Ascending aorta (tissue), 2 donors: ENCODE data around the gene UBAC2. TPM values are rescaled to one million over a fixed set of nuclear protein-coding genes. Genes with fewer than 3 reads are reported as not detected.
A peak's percentile ranks its signal among the peaks of the same experiment; 100 is the strongest.
"Not testable (repeated sequence)": the region's sequence is repeated elsewhere in the genome, so short reads cannot be mapped to it uniquely, and the experiment has no call there.

Experiments
- DNase-seq, 2 donors: peaks; one replicate each; pipeline ENCODE4 v3.0.0-alpha.2; 2019; ENCODE audit warnings: low spot score in 2 of 2
- H3K27ac ChIP-seq, 2 donors: fragments of 200-600 bp; sonication (generic); one replicate each; pipeline ENCODE4 v1.5.1; 2016 to 2017; ENCODE audit warnings: mild to moderate bottlenecking in 1 of 2
- H3K27me3 ChIP-seq: fragments of 200-600 bp; sonication (generic); one replicate; pipeline ENCODE4 v1.5.1; 2017
- H3K36me3 ChIP-seq, 2 donors: fragments of 200-600 bp; sonication (generic); one replicate each; pipeline ENCODE4 v1.5.1; 2016
- H3K4me1 ChIP-seq, 2 donors: fragments of 200-600 bp; sonication (generic); one replicate each; pipeline ENCODE4 v1.5.1; 2016 to 2017; ENCODE audit warnings: mild to moderate bottlenecking in 1 of 2
- H3K4me3 ChIP-seq, 2 donors: fragments of 200-600 bp; sonication (generic); one replicate each; pipeline ENCODE4 v1.5.1; 2016 to 2017; ENCODE audit warnings: mild to moderate bottlenecking in 1 of 2
- H3K9me3 ChIP-seq, 2 donors: fragments of 200-600 bp; sonication (generic); one replicate each; pipeline ENCODE4 v1.5.1; 2016
- intact Hi-C: fragments of 100-400 bp; cut with DNase I; formaldehyde crosslinking; loops from one replicate; pipeline ENCODE4 v1.15.1; 2023
- total RNA-seq: library from RNA; depleted of rRNA; stranded (reverse); fragments of >200 nt; gene quantifications from one replicate; pipeline ENCODE4 v1.1.0, GENCODE V29; 2016
- TF ChIP-seq, protein P1 (sequence below), 3 experiments: fragments of 200-600 bp in 2 of 3; fragments of 450-650 bp in 1 of 3; sonication (generic) in 2 of 3; IDR thresholded peaks; one replicate each; pipeline ENCODE4 v1.5.1; 2016 to 2019; ENCODE audit warnings: antibody characterized with exemption in 3 of 3, mild to moderate bottlenecking in 1 of 3, moderate library complexity in 1 of 3

Gene UBAC2
- total RNA-seq, 1 donor from 2014 or later = 67.8 TPM

DNA sequence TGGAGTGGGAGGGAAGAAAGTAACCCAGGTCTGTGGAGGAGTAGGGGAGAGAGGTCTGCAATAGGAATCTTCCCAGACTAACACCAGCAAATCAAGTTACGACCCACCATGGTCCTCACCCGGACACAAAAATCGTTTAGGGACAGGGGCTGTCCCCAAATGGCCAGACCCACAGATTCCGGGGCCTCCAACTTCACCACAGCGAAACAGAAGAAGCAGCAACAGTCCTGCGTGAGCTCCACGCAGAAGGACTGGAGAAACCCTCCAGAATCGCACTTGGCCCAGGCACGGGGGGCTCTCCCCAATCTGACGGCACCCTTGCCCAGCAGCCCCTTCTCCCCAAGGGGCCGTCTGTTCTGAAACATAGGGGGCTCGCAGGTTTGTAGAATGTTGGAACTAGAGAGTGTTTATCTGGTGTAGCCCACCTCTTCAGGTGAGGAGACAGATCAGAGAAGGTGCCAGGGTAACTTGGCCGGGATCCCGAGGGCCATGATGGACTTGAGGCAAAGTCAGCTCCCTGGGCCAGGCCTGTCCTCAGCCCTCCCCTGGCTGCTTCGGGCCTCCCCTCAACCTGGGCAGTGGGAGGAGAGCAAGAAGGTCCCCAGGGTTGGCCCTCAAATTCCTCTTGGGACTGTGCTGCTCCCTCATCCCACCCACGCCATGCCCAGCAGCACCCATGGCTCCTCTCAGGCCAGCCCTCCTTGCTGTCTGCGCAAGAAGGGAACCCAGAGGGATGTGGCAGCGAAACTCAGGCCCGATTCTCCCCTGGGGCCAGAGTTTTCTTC is 189.1 kb downstream of the UBAC2 start:
- Histone ChIP-seq H3K4me3 (no peak overlapping the region), H3K4me1 (no peaks in the 10 kb centered on the region), H3K9me3 (no peaks in the 10 kb centered on the region), H3K36me3 (peaks cover 0 to 15% of the 10 kb centered on the region in 2 donors), H3K27me3 (no peaks in the 10 kb centered on the region), H3K27ac (no peak overlapping the region)
- intact Hi-C loops = no loop called here
- TF ChIP-seq, protein P1, sequence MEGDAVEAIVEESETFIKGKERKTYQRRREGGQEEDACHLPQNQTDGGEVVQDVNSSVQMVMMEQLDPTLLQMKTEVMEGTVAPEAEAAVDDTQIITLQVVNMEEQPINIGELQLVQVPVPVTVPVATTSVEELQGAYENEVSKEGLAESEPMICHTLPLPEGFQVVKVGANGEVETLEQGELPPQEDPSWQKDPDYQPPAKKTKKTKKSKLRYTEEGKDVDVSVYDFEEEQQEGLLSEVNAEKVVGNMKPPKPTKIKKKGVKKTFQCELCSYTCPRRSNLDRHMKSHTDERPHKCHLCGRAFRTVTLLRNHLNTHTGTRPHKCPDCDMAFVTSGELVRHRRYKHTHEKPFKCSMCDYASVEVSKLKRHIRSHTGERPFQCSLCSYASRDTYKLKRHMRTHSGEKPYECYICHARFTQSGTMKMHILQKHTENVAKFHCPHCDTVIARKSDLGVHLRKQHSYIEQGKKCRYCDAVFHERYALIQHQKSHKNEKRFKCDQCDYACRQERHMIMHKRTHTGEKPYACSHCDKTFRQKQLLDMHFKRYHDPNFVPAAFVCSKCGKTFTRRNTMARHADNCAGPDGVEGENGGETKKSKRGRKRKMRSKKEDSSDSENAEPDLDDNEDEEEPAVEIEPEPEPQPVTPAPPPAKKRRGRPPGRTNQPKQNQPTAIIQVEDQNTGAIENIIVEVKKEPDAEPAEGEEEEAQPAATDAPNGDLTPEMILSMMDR (IDR thresholded peaks at IDR 0.05) = no peak
- peak in 1 of 2 donors; percentile 44 for DNase-seq

DNA sequence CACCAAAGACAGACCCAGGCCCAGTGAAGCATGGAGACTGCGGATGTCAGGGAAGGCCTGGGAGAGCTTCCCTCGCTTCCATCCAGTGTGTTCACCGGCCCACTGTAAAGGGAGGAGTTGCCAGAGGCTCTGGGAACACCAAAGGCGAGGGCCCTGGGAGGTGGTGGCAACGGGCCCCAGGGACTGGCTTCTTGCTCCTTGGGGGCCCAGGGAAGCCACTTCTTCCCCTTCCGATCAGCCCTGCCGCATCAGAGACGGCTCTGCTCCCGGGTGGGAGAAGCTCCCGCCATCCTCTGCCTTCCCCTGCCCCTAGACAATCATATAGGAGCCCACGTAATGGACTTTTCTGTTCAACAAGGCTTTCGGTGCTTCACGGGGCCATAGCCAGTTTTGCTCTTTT is 189.9 kb downstream of the UBAC2 start:
- intact Hi-C loops = no loop called here
- Histone ChIP-seq H3K36me3 (peaks cover 0 to 8% of the 10 kb centered on the region in 2 donors), H3K27ac (no peak overlapping the region), H3K4me3 (no peak overlapping the region), H3K4me1 (no peaks in the 10 kb centered on the region), H3K27me3 (no peaks in the 10 kb centered on the region), H3K9me3 (no peaks in the 10 kb centered on the region)
- DNase-seq = no peak
- TF ChIP-seq, protein P1 (IDR thresholded peaks at IDR 0.05) = no peak

DNA sequence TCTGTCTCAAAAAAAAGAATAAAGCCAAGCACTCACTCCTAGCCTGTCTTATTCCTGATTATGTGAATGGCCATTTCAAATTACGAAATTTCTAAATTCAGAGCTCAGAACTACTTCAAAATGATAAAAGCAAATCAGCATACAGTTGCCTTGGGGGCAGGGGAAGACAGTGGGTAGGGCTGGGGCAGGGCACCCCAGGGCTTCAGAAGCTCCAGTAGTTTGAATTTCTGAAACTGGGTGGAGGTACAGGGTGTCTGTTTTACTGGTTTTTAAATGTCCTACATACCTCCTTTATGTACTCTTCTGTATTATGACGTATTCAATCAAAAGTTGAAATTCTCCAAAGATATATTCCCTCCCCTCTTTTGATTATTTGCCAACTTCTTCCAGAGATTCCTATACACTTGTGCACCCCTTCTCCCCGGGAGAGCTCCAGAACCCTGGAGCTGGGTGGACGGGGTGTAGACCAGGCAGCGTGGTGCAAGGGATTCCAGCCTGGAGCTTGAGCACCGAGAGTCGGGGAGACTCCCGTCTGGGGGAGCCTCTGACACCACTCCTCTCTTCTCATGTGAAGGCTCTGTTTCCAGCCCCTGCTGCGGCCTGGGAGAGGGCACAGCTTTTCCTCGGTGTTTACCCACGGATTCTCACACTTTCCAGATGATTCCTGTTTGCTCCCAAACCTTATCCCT is 191.3 kb downstream of the UBAC2 start:
- Histone ChIP-seq H3K4me1 (no peaks in the 10 kb centered on the region), H3K36me3 (no peaks in the 10 kb centered on the region), H3K27ac (no peak overlapping the region), H3K9me3 (no peaks in the 10 kb centered on the region), H3K27me3 (no peaks in the 10 kb centered on the region), H3K4me3 (no peak overlapping the region)
- TF ChIP-seq, protein P1 (IDR thresholded peaks at IDR 0.05) = no peak
- DNase-seq = no peak
- intact Hi-C loops = no loop called here

DNA sequence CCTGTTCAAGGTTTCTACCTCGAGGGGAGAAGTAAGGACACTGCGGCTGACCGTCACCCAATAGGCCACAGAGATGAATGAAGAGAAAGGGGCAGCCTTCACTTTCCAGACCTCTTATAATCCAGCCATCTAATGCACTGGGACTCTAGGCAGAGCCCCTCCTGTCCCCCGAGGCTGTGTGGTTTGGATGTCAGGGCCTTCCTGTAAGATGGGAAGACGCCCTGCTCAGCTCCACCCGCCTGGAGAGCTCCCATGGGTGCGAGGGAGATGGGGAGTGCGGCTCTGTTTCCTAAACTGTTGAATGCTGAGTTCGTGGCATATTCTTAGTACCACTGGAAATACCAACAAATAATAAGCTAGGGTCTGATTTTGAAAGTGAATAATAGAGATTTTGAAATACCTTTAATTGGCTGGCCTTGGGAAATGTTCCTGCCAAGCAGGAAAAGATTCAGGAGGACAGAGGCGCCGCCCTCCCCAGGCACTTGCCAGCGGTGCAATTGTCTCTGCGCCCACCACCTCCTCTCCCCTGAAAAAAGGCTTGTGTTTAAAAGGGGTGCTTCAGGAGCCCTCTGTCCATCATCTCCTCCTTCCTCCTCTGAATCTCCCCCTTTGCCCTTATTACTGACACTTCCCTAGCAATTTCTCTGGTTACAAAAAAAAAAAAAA is 191.9 kb downstream of the UBAC2 start:
- Histone ChIP-seq H3K4me3 (no peak overlapping the region), H3K27me3 (no peaks in the 10 kb centered on the region), H3K36me3 (no peaks in the 10 kb centered on the region), H3K4me1 (no peaks in the 10 kb centered on the region), H3K9me3 (no peaks in the 10 kb centered on the region), H3K27ac (no peak overlapping the region)
- intact Hi-C loops = no loop called here
- peak in 1 of 2 donors; percentile 53 for DNase-seq
- TF ChIP-seq, protein P1 (IDR thresholded peaks at IDR 0.05) = no peak

DNA sequence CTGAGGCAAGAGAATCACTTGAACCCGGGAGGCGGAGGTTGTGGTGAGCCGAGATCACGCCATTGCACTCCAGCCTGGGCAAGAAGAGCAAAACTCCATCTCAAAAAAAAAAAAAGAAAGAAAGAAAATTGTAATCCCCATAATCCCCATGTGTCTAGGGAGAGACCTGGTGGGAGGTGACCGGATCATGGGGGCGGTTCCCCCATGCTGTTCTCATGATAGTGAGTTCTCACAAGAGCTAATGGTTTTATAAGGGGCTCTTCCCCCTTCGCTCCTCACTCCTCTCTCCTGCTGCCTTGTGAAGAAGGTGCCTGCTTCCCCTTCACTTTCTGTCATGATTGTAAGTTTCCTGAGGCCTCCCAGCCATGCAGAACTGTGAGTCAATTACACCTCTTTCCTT is 192.7 kb downstream of the UBAC2 start:
- intact Hi-C loops, H3K4me3 ChIP-seq, H3K27me3 ChIP-seq, H3K36me3 ChIP-seq, H3K9me3 ChIP-seq, H3K4me1 ChIP-seq, H3K27ac ChIP-seq: not testable (repeated sequence)
- DNase-seq = peak in 1 of 2 donors; percentile 19
